MM.1S (cell line): Measurements from ENCODE around the gene TMEM59.
"Not testable (repeated sequence)": the region's sequence is repeated elsewhere in the genome, so short reads cannot be mapped to it uniquely, and the experiment has no call there.

Experiments used
- DNase-seq: peaks from one replicate; pipeline ENCODE4 v3.0.0-alpha.2; 2015
- H2AFZ ChIP-seq: fragments of 300-600 bp; sonication (generic); 2 replicates; pipeline ENCODE4 v1.6.0; 2016; ENCODE audit warnings: antibody characterized with exemption, low read length
- H3F3A ChIP-seq: fragments of 300-600 bp; sonication (generic); 2 replicates; pipeline ENCODE4 v1.6.1; 2016; ENCODE audit warnings: mild to moderate bottlenecking, antibody characterized with exemption, low read length, moderate library complexity, mixed read lengths; ENCODE audit not compliant: insufficient read depth
- H3K27ac ChIP-seq: fragments of 300-600 bp; sonication (generic); 2 replicates; pipeline ENCODE4 v1.5.1; 2016; ENCODE audit warnings: mild to moderate bottlenecking, low read length
- H3K27me3 ChIP-seq: fragments of 300-600 bp; sonication (generic); replicated peaks from 2 replicates; pipeline ENCODE4 v1.6.0; 2016; ENCODE audit warnings: low read length; ENCODE audit not compliant: insufficient read depth
- H3K36me3 ChIP-seq: fragments of 300-600 bp; sonication (generic); replicated peaks from 2 replicates; pipeline ENCODE4 v1.6.1; 2016; ENCODE audit warnings: mild to moderate bottlenecking, low read length, mixed read lengths; ENCODE audit not compliant: insufficient read depth
- H3K4me1 ChIP-seq: fragments of 300-600 bp; sonication (generic); 2 replicates; pipeline ENCODE4 v1.6.1; 2016; ENCODE audit warnings: low read length, mixed read lengths
- H3K4me2 ChIP-seq: fragments of 300-600 bp; sonication (generic); 2 replicates; pipeline ENCODE4 v1.6.0; 2016; ENCODE audit warnings: low read depth, low read length
- H3K4me3 ChIP-seq: fragments of 300-600 bp; sonication (generic); 2 replicates; pipeline ENCODE4 v1.5.1; 2016; ENCODE audit warnings: low read length, mixed read lengths
- H3K79me2 ChIP-seq: fragments of 300-600 bp; sonication (generic); 2 replicates; pipeline ENCODE4 v1.6.1; 2016; ENCODE audit warnings: mixed run types, low read length, mixed read lengths
- H3K9ac ChIP-seq: fragments of 300-600 bp; sonication (generic); 2 replicates; pipeline ENCODE4 v1.6.1; 2016; ENCODE audit warnings: low read length, mixed read lengths
- H3K9me2 ChIP-seq: fragments of 300-600 bp; sonication (generic); replicated peaks from 2 replicates; pipeline ENCODE4 v1.6.1; 2016; ENCODE audit warnings: mild to moderate bottlenecking, low read length, mixed read lengths; ENCODE audit not compliant: insufficient read depth
- H3K9me3 ChIP-seq: fragments of 300-600 bp; sonication (generic); replicated peaks from 2 replicates; pipeline ENCODE4 v1.6.1; 2016; ENCODE audit warnings: mild to moderate bottlenecking, low read length, mixed read lengths; ENCODE audit not compliant: insufficient read depth
- H4K20me1 ChIP-seq: fragments of 300-600 bp; sonication (generic); 2 replicates; pipeline ENCODE4 v1.6.1; 2016; ENCODE audit warnings: mild to moderate bottlenecking, low read length, moderate library complexity, mixed read lengths; ENCODE audit not compliant: insufficient read depth
- EZH2 ChIP-seq: fragments of 300-600 bp; sonication (generic); optimal IDR thresholded peaks from 2 replicates; pipeline ENCODE3; 2017; ENCODE audit warnings: low read depth, mild to moderate bottlenecking, antibody characterized with exemption, low read length, mixed read lengths
- EZH2phosphoT487 ChIP-seq: fragments of 300-600 bp; sonication (generic); IDR thresholded peaks from 2 replicates; pipeline ENCODE4 v1.6.1; 2018; ENCODE audit warnings: antibody characterized with exemption, low read length
- TF ChIP-seq, protein P1 (sequence below): fragments of 300-600 bp; sonication (generic); IDR thresholded peaks from 2 replicates; pipeline ENCODE4 v1.5.1; 2016; ENCODE audit warnings: antibody characterized with exemption, low read length, mixed read lengths

Gene TMEM59

DNA sequence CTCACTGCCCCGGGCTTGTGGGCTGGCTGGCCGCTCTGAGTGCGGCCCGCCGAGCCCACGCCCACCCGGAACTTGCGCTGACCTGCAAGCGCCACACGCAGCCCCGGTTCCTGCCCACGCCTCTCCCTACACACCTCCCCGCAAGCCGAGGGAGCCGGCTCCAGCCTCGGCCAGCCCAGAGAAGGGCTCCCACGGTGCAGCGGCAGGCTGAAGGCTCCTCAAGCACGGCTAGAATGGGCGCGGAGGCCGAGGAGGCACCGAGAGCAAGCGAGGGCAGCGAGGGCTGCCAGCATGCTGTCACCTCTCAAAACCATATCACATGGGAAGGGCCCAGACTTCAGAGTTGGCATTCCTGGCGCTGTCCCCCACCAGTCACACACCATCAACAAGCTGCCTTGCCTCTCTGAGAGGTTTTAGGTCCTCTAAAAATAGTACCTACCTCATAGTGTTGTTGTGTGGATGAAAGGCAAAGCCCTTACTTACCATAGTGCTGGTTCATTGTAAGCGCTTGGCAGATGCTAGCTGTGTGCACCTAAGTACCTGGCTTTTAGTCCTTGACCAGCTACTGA, 48.4 kb downstream of the TMEM59 start:
- H3K79me2 ChIP-seq, result no peaks in the 10 kb centered on the region
- no peak overlapping the region for H2AFZ ChIP-seq
- H3K9ac ChIP-seq, result no peak overlapping the region
- no peak overlapping the region for H3K4me2 ChIP-seq
- no peak for TF ChIP-seq EZH2phosphoT487
- TF ChIP-seq, protein P1, sequence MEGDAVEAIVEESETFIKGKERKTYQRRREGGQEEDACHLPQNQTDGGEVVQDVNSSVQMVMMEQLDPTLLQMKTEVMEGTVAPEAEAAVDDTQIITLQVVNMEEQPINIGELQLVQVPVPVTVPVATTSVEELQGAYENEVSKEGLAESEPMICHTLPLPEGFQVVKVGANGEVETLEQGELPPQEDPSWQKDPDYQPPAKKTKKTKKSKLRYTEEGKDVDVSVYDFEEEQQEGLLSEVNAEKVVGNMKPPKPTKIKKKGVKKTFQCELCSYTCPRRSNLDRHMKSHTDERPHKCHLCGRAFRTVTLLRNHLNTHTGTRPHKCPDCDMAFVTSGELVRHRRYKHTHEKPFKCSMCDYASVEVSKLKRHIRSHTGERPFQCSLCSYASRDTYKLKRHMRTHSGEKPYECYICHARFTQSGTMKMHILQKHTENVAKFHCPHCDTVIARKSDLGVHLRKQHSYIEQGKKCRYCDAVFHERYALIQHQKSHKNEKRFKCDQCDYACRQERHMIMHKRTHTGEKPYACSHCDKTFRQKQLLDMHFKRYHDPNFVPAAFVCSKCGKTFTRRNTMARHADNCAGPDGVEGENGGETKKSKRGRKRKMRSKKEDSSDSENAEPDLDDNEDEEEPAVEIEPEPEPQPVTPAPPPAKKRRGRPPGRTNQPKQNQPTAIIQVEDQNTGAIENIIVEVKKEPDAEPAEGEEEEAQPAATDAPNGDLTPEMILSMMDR, result no peak
- no peaks in the 10 kb centered on the region for H3K36me3 ChIP-seq
- no peak overlapping the region for H3K4me3 ChIP-seq
- no peaks in the 10 kb centered on the region for H3K9me3 ChIP-seq
- H3K9me2 ChIP-seq, result no peaks in the 10 kb centered on the region
- H3K27ac ChIP-seq, result no peak overlapping the region
- no peaks in the 10 kb centered on the region for H3K27me3 ChIP-seq
- H3F3A ChIP-seq, result no peaks in the 10 kb centered on the region
- no peaks in the 10 kb centered on the region for H3K4me1 ChIP-seq
- no peak for DNase-seq
- no peaks in the 10 kb centered on the region for H4K20me1 ChIP-seq

DNA sequence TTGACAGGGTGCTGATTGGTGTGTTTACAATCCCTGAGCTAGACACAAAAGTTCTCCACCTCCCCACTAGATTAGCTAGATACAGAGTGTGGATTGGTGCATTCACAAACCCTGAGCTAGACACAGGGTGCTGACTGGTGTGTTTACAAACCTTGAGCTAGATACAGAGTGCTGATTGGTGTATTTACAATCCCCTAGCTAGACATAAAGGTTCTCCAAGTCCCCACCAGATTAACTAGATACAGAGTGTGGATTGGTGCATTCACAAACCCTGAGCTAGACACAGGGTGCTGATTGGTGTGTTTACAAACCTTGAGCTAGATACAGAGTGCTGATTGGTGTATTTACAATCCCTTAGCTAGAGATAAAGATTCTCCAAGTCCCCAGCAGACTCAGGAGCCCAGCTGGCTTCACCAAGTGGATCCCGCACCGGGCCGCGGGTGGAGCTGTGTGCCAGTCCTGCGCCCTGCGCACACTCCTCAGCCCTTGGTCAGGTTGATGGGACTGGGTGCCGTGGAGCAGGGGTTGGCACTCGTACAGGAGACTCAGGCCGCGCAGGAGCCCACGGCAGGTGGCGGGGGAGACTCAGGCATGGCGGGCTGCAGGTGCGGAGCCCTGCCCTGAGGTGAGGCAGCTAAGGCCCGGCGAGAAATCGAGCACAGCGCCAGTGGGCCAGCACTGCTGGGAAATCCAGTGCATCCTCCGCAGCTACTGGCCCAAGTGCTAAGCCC, 49.1 kb downstream of the TMEM59 start:
- H3K4me1 ChIP-seq, H4K20me1 ChIP-seq, H3K4me3 ChIP-seq, H3K27ac ChIP-seq, H3K4me2 ChIP-seq, H3K9me2 ChIP-seq, H2AFZ ChIP-seq, H3K36me3 ChIP-seq, H3K9ac ChIP-seq, H3K27me3 ChIP-seq, H3K9me3 ChIP-seq, H3K79me2 ChIP-seq, DNase-seq, H3F3A ChIP-seq: not testable (repeated sequence)

DNA sequence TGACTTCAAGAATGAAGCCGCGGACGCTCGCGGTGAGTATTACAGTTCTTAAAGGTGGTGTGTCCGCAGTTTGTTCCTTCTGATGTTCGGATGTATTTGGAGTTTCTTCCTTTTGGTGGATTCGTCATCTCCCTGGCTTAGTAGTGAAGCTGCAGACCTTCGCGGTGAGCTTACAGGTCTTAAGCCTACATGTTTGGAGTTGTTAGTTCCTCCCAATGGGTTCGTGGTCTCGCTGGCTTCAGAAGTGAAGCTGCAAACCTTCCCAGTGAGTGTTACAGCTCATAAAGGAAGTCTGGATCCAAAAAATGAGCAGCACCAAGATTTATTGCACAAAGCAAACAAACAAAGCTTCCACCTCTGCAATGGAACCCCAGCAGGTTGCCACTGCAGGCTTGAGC, 49.8 kb downstream of the TMEM59 start:
- no peak for DNase-seq
- Histone ChIP-seq H3K79me2 (no peaks in the 10 kb centered on the region), H3K9me3 (no peaks in the 10 kb centered on the region), H2AFZ (no peak overlapping the region), H3K9ac (no peak overlapping the region), H3K4me3 (no peak overlapping the region), H3F3A (no peaks in the 10 kb centered on the region), H3K4me2 (no peak overlapping the region), H4K20me1 (no peaks in the 10 kb centered on the region), H3K36me3 (no peaks in the 10 kb centered on the region), H3K27ac (no peak overlapping the region), H3K9me2 (no peaks in the 10 kb centered on the region), H3K27me3 (no peaks in the 10 kb centered on the region), H3K4me1 (no peaks in the 10 kb centered on the region)
- TF ChIP-seq, protein P1, result no peak
- no peak for TF ChIP-seq EZH2
- no peak for TF ChIP-seq EZH2phosphoT487

- no peak overlapping the region for H3K27ac ChIP-seq
- no peaks in the 10 kb centered on the region for H3K9me2 ChIP-seq
- no peaks in the 10 kb centered on the region for H3K79me2 ChIP-seq
- H3F3A ChIP-seq, result no peaks in the 10 kb centered on the region
- TF ChIP-seq, protein P1, result no peak
- TF ChIP-seq EZH2phosphoT487 (no peak), EZH2 (no peak)
- no peaks in the 10 kb centered on the region for H4K20me1 ChIP-seq
- no peaks in the 10 kb centered on the region for H3K9me3 ChIP-seq
- no peak overlapping the region for H3K4me3 ChIP-seq
- DNase-seq, result no peak
- H3K27me3 ChIP-seq, result no peaks in the 10 kb centered on the region
- no peak overlapping the region for H3K4me2 ChIP-seq
- no peak overlapping the region for H2AFZ ChIP-seq
- H3K9ac ChIP-seq, result no peak overlapping the region
- no peaks in the 10 kb centered on the region for H3K36me3 ChIP-seq
- H3K4me1 ChIP-seq, result no peaks in the 10 kb centered on the region
Measured at GRCh38 chr1:54002544-54003248, 50.3 kb downstream of the TMEM59 start.
